Middle frontal gyrus (tissue), 1 donor: Measurements from ENCODE around the gene ERI3.

ENCODE experiments used
- DNase-seq: peaks from one replicate; pipeline ENCODE4 v3.0.0-alpha.2; 2015; ENCODE audit warnings: low spot score; ENCODE audit errors: extremely low spot score

ERI3 gene

DNA sequence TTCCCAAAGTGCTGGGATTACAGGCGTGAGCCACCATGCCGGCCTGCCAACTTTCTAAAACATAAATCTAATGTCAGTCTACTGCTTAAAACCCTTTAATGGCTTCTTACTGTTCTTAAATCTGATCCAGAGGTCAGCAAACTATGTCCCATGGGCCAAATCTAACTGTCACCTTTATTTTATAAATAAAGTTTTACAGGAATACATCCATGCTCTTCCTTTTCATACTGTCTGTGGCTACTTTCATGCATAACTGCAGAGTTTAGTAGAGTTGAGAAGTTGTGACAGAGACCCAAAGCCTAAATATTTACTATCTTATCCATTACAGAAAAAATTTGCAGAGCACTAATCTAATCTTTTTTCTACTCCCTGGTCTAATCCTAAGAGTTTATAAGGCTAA, 3.8 kb downstream of the ERI3 start:
- no peak for DNase-seq

GRCh38 chr1:44348061-44348485, 7.0 kb downstream of the ERI3 start:
- no peak for DNase-seq

DNA sequence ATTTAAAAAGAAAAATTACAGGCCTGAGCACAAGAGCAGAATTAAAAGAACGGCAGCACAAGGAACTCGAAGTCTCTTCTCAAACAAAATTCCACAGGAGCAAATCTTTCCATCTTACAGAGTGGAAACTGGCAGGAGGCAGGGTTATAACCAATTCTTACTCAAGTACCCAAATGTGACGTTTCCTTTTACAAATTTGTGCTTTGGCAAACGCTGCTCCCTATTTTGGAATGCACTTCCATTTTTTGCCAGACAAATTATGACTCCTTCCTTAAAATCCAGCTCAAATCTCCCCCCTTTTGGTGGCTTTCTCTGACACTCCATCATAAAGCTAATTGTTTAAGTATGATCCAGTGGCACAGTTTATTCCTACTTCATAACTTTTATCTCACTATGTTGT, 7.8 kb downstream of the ERI3 start:
- DNase-seq = no peak

DNA sequence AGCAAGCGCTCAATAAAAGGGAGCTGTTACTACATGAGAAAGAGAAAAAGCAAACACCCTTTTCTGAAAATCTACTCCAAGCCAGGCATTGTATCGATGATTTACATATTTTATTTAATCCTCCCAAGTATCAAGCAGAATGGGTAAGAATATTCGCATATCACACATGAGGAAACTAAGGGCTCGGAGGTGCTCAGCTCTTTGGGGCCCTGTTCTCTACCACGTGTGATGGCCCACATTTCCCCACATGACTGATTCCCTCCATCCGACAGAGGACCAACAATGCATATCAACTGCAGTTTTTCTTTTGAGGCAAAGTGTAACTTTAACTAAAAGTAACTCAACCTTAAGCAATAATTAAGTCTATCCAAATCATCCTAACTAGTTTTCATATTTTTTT, 8.2 kb downstream of the ERI3 start:
- no peak for DNase-seq

GRCh38 chr1:44346184-44346583, 8.9 kb downstream of the ERI3 start:
- DNase-seq = no peak

- no peak for DNase-seq
Observed at GRCh38 chr1:44345187-44345775, 9.8 kb downstream of the ERI3 start.

GRCh38 chr1:44339731-44340130, 15.3 kb downstream of the ERI3 start:
- DNase-seq = no peak

DNA sequence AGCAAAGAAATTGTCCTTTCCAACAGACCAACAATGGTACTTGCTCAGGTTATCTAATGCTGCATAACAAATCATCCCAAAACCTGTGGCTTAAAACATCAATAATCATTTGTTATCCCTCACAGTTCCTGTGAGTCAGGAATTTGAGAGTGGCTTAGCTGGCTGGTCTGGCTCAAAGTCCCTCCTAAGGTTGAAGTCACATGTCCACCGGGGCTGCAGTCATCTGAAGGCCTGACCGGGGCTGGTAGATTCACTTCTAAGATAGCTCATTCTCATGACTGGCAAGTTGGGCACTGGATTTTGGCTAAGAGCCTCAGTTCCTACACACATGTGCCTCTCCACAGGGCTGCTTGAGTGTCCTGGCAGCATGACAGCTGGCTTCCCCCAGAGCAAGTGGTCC, 16.9 kb downstream of the ERI3 start:
- DNase-seq = no peak

DNA sequence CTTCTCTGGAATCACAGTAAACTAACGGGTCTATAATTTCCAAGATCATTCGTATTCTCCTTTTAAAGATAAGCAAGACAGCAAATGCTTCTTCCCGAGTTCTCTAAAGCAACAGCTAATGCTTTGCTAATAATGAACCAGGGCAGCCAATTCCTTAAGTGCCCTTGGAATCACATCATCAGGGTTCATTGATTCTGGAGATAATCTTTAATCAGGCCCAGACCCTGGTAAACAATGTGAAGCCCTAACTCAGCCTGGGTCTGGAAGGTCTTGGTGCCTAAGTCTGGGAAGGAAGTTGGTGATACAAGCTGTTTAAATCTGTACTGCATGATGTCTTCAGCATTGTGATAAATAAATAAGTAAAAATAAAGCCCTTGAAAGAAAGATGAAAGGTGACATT, 18.4 kb downstream of the ERI3 start:
- no peak for DNase-seq

DNA sequence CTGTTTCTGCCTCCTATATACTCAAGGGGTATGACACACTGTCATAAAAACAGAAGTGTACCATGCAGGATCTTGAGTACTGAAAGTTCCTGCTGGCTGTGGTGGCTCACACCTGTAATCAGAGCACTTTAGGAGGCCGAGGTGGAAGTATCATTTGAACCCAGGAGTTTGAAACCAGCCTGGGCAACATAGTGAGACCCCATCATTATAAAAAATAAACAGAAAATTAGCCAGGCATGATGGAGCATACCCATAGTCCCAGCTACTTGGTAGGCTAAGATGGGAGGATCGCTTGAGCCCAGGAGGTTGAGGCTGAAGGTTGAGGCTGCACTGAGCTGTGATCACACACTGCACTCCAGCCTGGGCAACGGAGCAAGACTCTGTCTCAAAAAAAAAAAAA, 20.1 kb downstream of the ERI3 start:
- no peak for DNase-seq

GRCh38 chr1:44333376-44333775, 21.7 kb downstream of the ERI3 start:
- no peak for DNase-seq

- DNase-seq = no peak
Observed at GRCh38 chr1:44332505-44332904, 22.6 kb downstream of the ERI3 start.

DNA sequence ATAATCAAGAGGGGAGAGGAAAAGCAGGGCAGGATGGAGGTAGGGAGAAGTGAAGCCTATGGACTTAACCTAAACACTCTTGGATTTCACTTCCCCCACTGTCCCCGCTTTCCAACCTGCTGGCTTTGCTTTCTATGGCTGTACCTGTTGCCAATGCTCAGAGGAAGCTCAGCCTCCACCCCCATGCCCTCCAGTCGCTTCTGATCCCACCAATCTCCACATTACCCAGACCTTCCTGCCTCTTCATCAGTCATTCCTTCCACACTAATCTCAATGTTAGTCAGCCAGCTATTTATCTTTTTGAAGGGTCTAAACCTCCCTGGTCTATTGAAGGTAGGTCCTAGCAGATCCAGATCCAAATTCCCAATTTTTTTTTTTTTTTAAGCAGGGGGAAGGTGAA, 24.1 kb downstream of the ERI3 start:
- no peak for DNase-seq

GRCh38 chr1:44328671-44329416, 26.2 kb downstream of the ERI3 start:
- no peak for DNase-seq

GRCh38 chr1:44327679-44328491, 27.2 kb downstream of the ERI3 start:
- no peak for DNase-seq

DNA sequence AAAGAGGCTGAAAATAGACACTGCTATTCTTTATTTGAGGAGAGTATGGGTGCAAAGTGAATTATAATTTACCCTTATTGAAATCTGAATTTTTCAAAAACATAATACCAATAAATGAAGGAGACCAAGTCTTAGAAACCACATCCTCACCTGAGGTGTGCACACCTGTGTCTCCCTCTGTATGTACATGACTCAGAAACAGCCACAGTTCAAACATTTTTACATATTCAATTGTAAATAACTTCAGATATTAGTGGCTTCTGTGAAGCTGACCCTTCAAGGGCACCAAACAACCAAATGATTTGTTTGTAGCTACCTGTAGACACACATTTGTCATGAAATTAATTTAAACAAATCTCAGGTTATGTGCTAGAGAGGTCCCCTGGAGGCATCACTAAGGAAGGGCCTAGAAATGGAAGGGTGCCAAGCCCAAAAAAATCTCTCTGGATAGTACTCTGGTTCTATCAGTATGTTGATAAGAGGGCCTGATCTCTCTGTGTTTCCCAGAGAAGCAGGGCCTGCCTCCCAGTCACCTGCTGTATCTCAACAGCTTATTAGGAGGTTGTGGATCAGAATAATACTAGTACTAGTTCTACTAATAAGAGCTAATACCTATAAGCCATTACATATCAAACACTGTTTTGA, 28.1 kb downstream of the ERI3 start:
- DNase-seq = no peak

- DNase-seq = no peak
Observed at GRCh38 chr1:44326024-44326701, 28.9 kb downstream of the ERI3 start.

DNA sequence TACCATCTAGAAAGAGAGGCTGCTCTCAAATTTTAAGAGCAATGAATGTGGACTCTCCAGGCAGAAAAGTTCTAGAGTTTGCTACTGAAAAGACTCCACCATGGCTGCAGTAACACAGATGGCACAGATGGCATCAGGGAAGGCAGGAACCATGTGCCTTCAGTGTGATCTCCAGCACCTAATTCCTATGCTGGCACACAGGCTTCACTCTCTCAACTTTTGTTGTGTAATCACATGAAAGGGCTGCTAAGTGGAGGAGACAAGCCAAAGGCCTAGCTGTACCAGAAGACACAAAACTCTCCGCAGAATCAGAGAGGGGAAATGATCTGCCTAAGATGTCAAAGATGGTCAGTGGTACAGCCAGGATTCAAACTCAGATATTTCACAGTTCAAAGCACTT, 31.1 kb downstream of the ERI3 start:
- DNase-seq = no peak

GRCh38 chr1:44322367-44322766, 32.7 kb downstream of the ERI3 start:
- no peak for DNase-seq

- DNase-seq = no peak
Observed at GRCh38 chr1:44321466-44321865, 33.6 kb downstream of the ERI3 start.
